RWPE1 (cell line): ENCODE results near the gene GLIPR1.

Experiments
- CTCF ChIA-PET: fragments of 350-600 bp; sonication (Branson Sonifier 250); formaldehyde crosslinking; extraction: SDS; loops from one replicate; lab custom pipeline; 2021; lab: Yijun Ruan, JAX
- POLR2A ChIA-PET: fragments of 400-600 bp; formaldehyde crosslinking; extraction: SDS; loops from one replicate; lab custom pipeline; 2020; ENCODE audit warnings: antibody characterized with exemption; ENCODE audit not compliant: low non-redundant PET; lab: Yijun Ruan, JAX
- DNase-seq: peaks from one replicate; pipeline ENCODE4 v3.0.0; 2012; ENCODE audit warnings: low spot score
- H3K27ac ChIP-seq: fragments of 450-650 bp; 2 replicates; pipeline ENCODE4 v1.5.1; 2017
- CTCF ChIP-seq: fragments of 450-650 bp; conservative IDR thresholded peaks from 2 replicates; pipeline ENCODE4 v1.5.1; 2017; ENCODE audit warnings: low read depth, mild to moderate bottlenecking

The GLIPR1 gene

GRCh38 chr12:75553398-75553797 is 72.8 kb downstream of the GLIPR1 start:
- POLR2A ChIA-PET = no interaction called here
- DNase-seq = no peak
- H3K27ac ChIP-seq = no peak overlapping the region
- CTCF ChIA-PET = no interaction called here
- no peak for TF ChIP-seq CTCF
